K562 (cell line): Measurements from ENCODE around the gene NAXE. TPM values are rescaled to one million over a fixed set of nuclear protein-coding genes. Genes with fewer than 3 reads are reported as not detected.

Source experiments
- ATAC-seq: fragments of 200-7000 bp; cut with Tn5 transposase; 3 replicates; pipeline ENCODE4 v1.9.1; 2020; ENCODE audit warnings: moderate library complexity
- BruUV-seq: library from RNA; stranded (reverse); fragments of 400-500 nt; replicated peaks from 2 replicates; lab custom pipeline; 2021; lab: Mats Ljungman, UMichigan
- CTCF ChIA-PET: fragments of 300-600 bp; formaldehyde crosslinking; extraction: SDS; loops from one replicate; lab custom pipeline; 2021; ENCODE audit warnings: low intra/inter-chr PET ratio; lab: Yijun Ruan, JAX
- POLR2A ChIA-PET: fragments of 300-600, 350-650 bp; sonication (Branson Sonifier 250); formaldehyde crosslinking; extraction: SDS; loops from one replicate; lab custom pipeline; 2021; ENCODE audit warnings: antibody characterized with exemption, inconsistent platforms; lab: Yijun Ruan, JAX
- DNase-seq, 4 experiments: peaks; one replicate each; pipeline versions ENCODE4 v3.0.0 to v3.0.0-alpha.2; 2011 to 2018; ENCODE audit warnings: low spot score in 3 of 4, mixed read lengths in 3 of 4; ENCODE audit errors: extremely low read depth in 1 of 4
- FAIRE-seq: peaks from 2 replicates; lab custom pipeline; 2011; peaks lifted over from hg19 to GRCh38; lab: Jason Lieb, UNC
- H2AFZ ChIP-seq: 2 replicates; pipeline ENCODE4 v1.6.0; 2011; ENCODE audit warnings: low read depth, low read length, control low read depth, inconsistent platforms
- H3K27ac ChIP-seq: fragments of 200-600 bp; 3 replicates; pipeline ENCODE4 v1.8.0; 2011; ENCODE audit warnings: low read depth, mild to moderate bottlenecking, control low read depth, inconsistent platforms, low read length, moderate library complexity, mixed read lengths; ENCODE audit errors: extremely low read depth
- H3K27me3 ChIP-seq, 2 experiments: fragments of 300-600 bp in 1 of 2; 2 replicates in 1 of 2; 3 replicates in 1 of 2; pipeline versions ENCODE4 v1.6.0 to v1.8.0; 2011; ENCODE audit warnings: inconsistent platforms in 2 of 2, low read length in 2 of 2, mild to moderate bottlenecking in 1 of 2, mixed read lengths in 1 of 2, moderate library complexity in 1 of 2; ENCODE audit not compliant: control insufficient read depth in 2 of 2, insufficient read depth in 2 of 2
- H3K36me3 ChIP-seq: fragments of 300-600 bp; 3 replicates; pipeline ENCODE4 v1.8.0; 2011; ENCODE audit warnings: mild to moderate bottlenecking, low read length, inconsistent platforms; ENCODE audit not compliant: control insufficient read depth, insufficient read depth
- H3K4me1 ChIP-seq, 2 experiments: fragments of 200-600 bp in 1 of 2; replicated peaks in 1 of 2; 2 replicates in 1 of 2; 3 replicates in 1 of 2; pipeline versions ENCODE4 v1.5.1 to v1.8.0; 2011; ENCODE audit warnings: inconsistent platforms in 2 of 2, low read length in 2 of 2, mild to moderate bottlenecking in 1 of 2, mixed read lengths in 1 of 2, moderate library complexity in 1 of 2; ENCODE audit not compliant: control insufficient read depth in 2 of 2, insufficient read depth in 2 of 2
- H3K4me2 ChIP-seq: 2 replicates; pipeline ENCODE4 v1.6.1; 2011; ENCODE audit warnings: low read length, control low read depth, inconsistent platforms, mixed read lengths; ENCODE audit not compliant: insufficient read depth
- H3K4me3 ChIP-seq: fragments of 200-600 bp; sonication (generic), shearing (Covaris generic); 2 replicates; pipeline ENCODE4 v1.5.1; 2016; ENCODE audit warnings: control low read depth, inconsistent platforms
- H3K79me2 ChIP-seq: fragments of 200-600 bp; 3 replicates; pipeline ENCODE4 v1.8.0; 2011; ENCODE audit warnings: low read length, inconsistent platforms; ENCODE audit not compliant: control insufficient read depth, insufficient read depth
- H3K9ac ChIP-seq, 2 experiments: 2 replicates each; pipeline versions ENCODE4 v1.6.0 to v1.6.1; 2011; ENCODE audit warnings: low read depth in 2 of 2, low read length in 2 of 2, control low read depth in 1 of 2, inconsistent platforms in 1 of 2, mild to moderate bottlenecking in 1 of 2, mixed read lengths in 1 of 2; ENCODE audit not compliant: insufficient read depth in 1 of 2
- H3K9me1 ChIP-seq: one replicate; pipeline ENCODE4 v1.6.0; 2011; ENCODE audit warnings: inconsistent platforms, mild to moderate bottlenecking, low read length, moderate library complexity; ENCODE audit not compliant: control insufficient read depth, insufficient read depth
- H3K9me3 ChIP-seq: replicated peaks from 2 replicates; pipeline ENCODE4 v1.5.1; 2011; ENCODE audit warnings: low read depth, low read length, inconsistent platforms; ENCODE audit not compliant: control insufficient read depth, insufficient read depth
- H4K20me1 ChIP-seq: replicated peaks from 2 replicates; pipeline ENCODE4 v1.6.1; 2011; ENCODE audit warnings: low read length, inconsistent platforms, mixed read lengths; ENCODE audit not compliant: control insufficient read depth, insufficient read depth
- CTCFL ChIP-seq: IDR thresholded peaks from 2 replicates; pipeline ENCODE4 v1.6.1; 2011; ENCODE audit warnings: borderline replicate concordance, low read depth, mild to moderate bottlenecking, moderate library complexity, low read length; ENCODE audit not compliant: insufficient read depth, poor library complexity, severe bottlenecking
- DIDO1 ChIP-seq: fragments of 450-650 bp; IDR thresholded peaks from 2 replicates; pipeline ENCODE4 v1.6.1; 2016; ENCODE audit warnings: low read depth, missing biosample characterization, missing genetic modification characterization
- GABPA ChIP-seq: fragments of 200-800 bp; sonication (Bioruptor generic); conservative IDR thresholded peaks from 2 replicates; pipeline ENCODE4 v1.6.1; 2016; ENCODE audit warnings: low read depth, missing genetic modification characterization, missing compliant biosample characterization
- HMGN3 ChIP-seq: IDR thresholded peaks from 2 replicates; pipeline ENCODE4 v1.6.1; 2011; ENCODE audit warnings: borderline replicate concordance, low read depth, mild to moderate bottlenecking, mixed read lengths, low read length; ENCODE audit not compliant: insufficient read length; ENCODE audit errors: extremely low read depth
- NFIC ChIP-seq: fragments of 450-650 bp; IDR thresholded peaks from 2 replicates; pipeline ENCODE4 v1.6.1; 2017; ENCODE audit warnings: mild to moderate bottlenecking, inconsistent platforms
- NR2C1 ChIP-seq, 2 experiments: fragments of 450-650 bp; IDR thresholded peaks; 2 replicates each; pipeline ENCODE4 v1.6.1; 2017; ENCODE audit warnings: mild to moderate bottlenecking in 2 of 2, antibody characterized with exemption in 1 of 2, inconsistent platforms in 1 of 2, missing compliant biosample characterization in 1 of 2, missing genetic modification characterization in 1 of 2
- PHF20 ChIP-seq: fragments of 450-650 bp; IDR thresholded peaks from 2 replicates; pipeline ENCODE4 v1.6.1; 2018; ENCODE audit not compliant: partially characterized antibody
- TSHZ1 ChIP-seq: fragments of 250-450 bp; sonication (Bioruptor Pico); IDR thresholded peaks from 2 replicates; pipeline ENCODE4 v1.4.0; 2020; ENCODE audit warnings: mild to moderate bottlenecking, moderate library complexity
- ZFP91 ChIP-seq: sonication (generic); formaldehyde crosslinking; IDR thresholded peaks from 2 replicates; pipeline ENCODE4 v1.8.0; 2022; ENCODE audit warnings: mild to moderate bottlenecking, missing genetic modification reagents
- ZNF655 ChIP-seq: fragments of 250-450 bp; sonication (Bioruptor Pico); IDR thresholded peaks from 2 replicates; pipeline ENCODE4 v1.5.0; 2021
- ZSCAN29 ChIP-seq: fragments of 450-650 bp; IDR thresholded peaks from 2 replicates; pipeline ENCODE4 v1.6.1; 2017
- WGBS: fragments of 100-300 bp; shearing (Covaris generic); methylation state at CpG from one replicate; pipeline ENCODE4 v1.1.6; 2016; ENCODE audit warnings: low coverage, mixed read lengths; ENCODE audit not compliant: insufficient coverage; ENCODE audit errors: missing lambda C conversion rate; 5-methylcytosine and 5-hydroxymethylcytosine counted together
- in situ Hi-C: fragments of 300-500 bp; cut with MboI; formaldehyde crosslinking; loops from 4 replicates; pipeline ENCODE4 v1.15.0; 2018; ENCODE audit warnings: inconsistent platforms, mixed read lengths
- intact Hi-C: fragments of 100-400 bp; cut with micrococcal nuclease; formaldehyde crosslinking; loops from 2 replicates; pipeline ENCODE4 v1.14.2; 2022
- polyA plus RNA-seq, 8 experiments: library from polyadenylated mRNA; depleted of rRNA in 4 of 8; stranded (reverse) in 5 of 8; unstranded in 3 of 8; fragments of >200 nt; fragmentation: Nextera tagmentation in 2 of 8; fragmentation: Illumina TruSeq in 1 of 8; extraction: Ambion mirVana in 2 of 8; extraction: Trizol in 1 of 8; gene quantifications; 2 replicates each; pipeline versions ENCODE4 v1.2.1 to v1.2.3, GENCODE V29; 2011 to 2014; ENCODE audit warnings: inconsistent platforms in 1 of 8, missing spikeins in 1 of 8
- total RNA-seq, 7 experiments: library from RNA; depleted of rRNA in 6 of 7; stranded (reverse); fragments of >200 nt in 6 of 7; fragmentation: Illumina TruSeq in 2 of 7; extraction: Trizol in 2 of 7; gene quantifications; 2 replicates each; pipeline versions ENCODE4 v1.2.1 to v1.2.3, GENCODE V29; 2011 to 2021; ENCODE audit warnings: low replicate concordance in 1 of 7

The NAXE gene
- total and polyA plus RNA-seq, 9 of the 15 experiments (the other 6 are each of a cell fraction or from before 2014, with no cell fraction given): 27.3 to 137 (median 90.0) TPM

- DNase-seq (no peak), FAIRE-seq (no peak), ATAC-seq (no peak)
- POLR2A ChIA-PET: interaction anchor here (0.8 to 2.0 kb wide), 2 partner anchors 21 to 142 kb away, joined by 3 to 14 read pairs; no protein-coding TSS in a partner anchor
- in situ Hi-C loops: no loop called here
- peaks cover 4% of the 10 kb centered on the region; the same call in 1 of the 2 replicates for H4K20me1 ChIP-seq
- H3K9ac ChIP-seq: peak overlapping the region in 1 of 2 experiments; percentile 33; a peak in 1 of 4 replicates
- H3K79me2 ChIP-seq: no peaks in the 10 kb centered on the region
- intact Hi-C loops: no loop called here
- no peaks in the 10 kb centered on the region for H3K9me3 ChIP-seq
- H3K9me1 ChIP-seq: no peaks in the 10 kb centered on the region
- CTCF ChIA-PET: no interaction called here
- no peaks in the 10 kb centered on the region for H3K36me3 ChIP-seq
- no peak overlapping the region for H3K27ac ChIP-seq
- WGBS: 38% methylated on average over 6 of the region's 6 CpGs
- no peak overlapping the region for H3K4me3 ChIP-seq
- no peak overlapping the region for H3K4me2 ChIP-seq
- H3K4me1 ChIP-seq: peaks cover 2 to 29% of the 10 kb centered on the region in 2 experiments; a peak in 4 of 5 replicates
- H2AFZ ChIP-seq: no peak overlapping the region
- no TSS peak for BruUV-seq
- no peaks in the 10 kb centered on the region for H3K27me3 ChIP-seq
- TF ChIP-seq CTCFL (no peak), ZSCAN29 (no peak), ZFP91 (CRISPR knock-in tag) (no peak), PHF20 (no peak), TSHZ1 (CRISPR knock-in tag) (no peak), DIDO1 (tag) (no peak), ZNF655 (no peak), HMGN3 (no peak), NFIC (no peak), GABPA (tag) (no peak), NR2C1 (IDR thresholded peaks at IDR 0.05) (no peak), NR2C1 (tag; IDR thresholded peaks at IDR 0.05) (no peak)
Observed at GRCh38 chr1:156622581-156623297, 31.2 kb downstream of the NAXE start.
